ENCODE results near the gene RNF44.
"Not testable (repeated sequence)": the region's sequence is repeated elsewhere in the genome, so short reads cannot be mapped to it uniquely, and the experiment has no call there.

RNF44 gene

DNA sequence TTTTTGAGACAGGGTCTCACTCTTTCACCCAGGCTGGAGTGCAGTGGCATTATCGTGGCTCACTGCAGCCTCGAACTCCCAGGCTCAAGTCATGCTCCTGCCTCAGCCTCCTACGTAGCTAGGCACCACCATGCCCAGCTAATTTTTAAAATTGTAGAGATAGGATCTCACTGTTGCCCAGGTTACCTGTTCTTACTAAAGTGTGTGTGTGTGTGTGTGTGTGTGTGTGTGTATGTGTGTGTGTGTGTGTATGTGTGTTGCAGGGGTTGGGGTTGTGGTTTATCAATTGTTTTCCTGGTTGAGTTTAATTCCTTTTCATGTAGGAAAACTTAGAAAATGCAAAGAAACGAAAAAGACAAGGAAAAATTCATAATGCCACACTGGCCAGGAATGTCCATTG lies 21.8 kb downstream of the RNF44 start:
- DNase-seq = no peak

DNA sequence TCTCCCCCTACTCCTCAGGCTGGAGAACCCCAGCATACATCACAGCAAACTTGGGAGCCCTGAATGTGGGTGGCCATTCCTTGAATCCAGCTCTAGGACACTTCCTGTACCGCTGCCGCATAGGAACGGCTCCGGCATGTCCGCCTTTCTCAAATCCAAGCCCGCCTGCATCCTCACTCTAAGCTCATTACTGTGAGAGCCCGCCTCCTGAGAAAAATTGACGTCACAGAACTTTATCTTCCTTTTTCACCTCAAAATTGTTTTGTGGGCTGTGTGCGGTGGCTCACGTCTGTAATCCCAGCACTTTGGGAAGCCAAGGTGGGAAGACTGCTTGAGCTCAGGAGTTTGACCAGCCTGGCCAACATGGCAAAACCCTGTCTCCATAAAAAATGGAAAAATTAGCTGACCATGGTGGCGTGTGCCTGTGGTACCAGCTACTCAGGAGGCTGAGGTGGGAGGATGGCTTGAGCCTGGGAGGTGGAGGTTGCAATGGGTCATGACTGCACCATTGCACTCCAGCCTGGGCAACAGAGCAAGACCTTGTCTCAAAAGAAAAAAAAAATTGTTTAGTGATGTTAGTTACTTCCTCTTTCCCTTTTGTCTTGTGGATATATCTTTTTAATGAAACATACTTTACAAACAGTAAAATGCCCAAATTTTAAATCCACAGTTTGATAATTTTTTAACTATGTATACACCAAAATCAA lies 22.8 kb downstream of the RNF44 start:
- DNase-seq = no peak

DNA sequence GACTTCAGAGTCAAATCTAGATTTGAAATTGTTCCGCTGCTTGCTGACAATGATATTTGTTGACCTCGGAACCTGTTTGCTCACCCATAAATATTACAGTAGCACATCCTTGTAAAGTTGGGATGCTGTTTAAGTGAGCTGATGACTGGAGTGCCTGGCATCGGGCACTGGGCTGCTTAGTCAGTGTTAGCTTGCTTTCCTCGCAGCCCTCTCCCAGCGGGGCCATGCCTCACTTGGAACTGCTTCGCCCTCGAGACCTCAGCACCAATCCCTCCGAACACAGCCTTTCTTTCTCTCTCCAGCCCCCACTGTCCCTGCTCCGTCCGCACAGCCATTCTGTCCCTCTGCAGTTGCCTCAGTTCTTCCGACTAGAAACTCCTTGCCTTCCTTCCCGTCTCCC lies 23.4 kb downstream of the RNF44 start:
- DNase-seq = no peak

DNA sequence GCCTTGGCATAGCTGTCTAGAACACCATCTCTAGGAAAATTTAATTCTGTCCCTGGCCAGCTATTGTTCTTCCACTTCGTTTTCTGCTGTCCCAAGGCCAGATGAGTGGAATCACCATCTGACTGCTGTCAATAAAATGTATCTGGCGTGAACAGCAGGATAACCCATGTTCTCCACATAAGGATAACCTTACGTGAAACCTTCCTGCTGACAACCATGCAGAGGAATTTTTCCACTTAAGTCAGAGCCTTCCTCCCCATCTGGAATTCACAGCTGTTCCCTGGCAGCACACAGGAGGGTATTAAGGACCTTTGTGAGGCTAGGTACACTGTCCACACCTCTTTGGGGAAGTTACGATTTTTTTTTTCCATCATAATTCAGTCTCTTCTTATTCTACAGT lies 28.6 kb downstream of the RNF44 start:
- no peak for DNase-seq

DNA sequence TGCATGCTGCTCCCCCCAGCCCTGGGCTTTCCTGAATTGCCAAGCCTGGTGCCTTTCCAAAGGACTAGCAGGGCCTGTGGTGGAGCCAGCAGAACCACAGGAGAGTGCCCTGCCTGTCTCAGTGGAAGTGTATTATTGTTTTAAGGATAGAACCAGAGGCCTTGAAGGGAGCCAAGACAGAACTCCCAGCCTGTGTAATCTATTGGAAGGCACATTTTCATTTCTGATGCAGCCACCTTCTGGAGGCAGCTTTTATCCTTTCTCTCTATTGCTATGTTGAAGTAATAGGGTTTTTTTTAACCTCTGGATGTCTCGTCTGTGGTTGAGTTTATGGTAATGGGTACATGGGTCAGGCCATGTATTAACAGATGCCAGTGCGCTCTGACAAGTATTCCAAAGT lies 29.3 kb downstream of the RNF44 start:
- DNase-seq = no peak

DNA sequence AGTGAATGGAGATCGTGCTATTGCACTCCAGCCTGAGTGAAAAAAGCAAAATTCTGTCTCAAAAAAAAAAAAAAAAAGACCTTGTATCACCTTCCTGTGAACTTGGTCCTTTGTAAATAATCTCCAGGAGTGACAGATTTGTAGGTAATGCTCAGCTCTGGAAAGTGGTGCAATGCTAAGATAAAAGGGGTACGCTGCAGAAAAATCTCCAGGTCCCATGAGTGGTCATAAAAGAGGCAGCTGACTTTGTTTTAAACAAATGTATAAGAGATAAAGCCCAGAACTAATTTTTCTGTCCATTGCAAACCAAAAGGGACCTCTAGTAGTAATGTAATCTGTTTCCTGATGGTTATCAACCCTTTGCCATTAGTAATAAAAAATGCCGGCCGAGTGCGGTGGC lies 33.7 kb downstream of the RNF44 start:
- DNase-seq = no peak

DNA sequence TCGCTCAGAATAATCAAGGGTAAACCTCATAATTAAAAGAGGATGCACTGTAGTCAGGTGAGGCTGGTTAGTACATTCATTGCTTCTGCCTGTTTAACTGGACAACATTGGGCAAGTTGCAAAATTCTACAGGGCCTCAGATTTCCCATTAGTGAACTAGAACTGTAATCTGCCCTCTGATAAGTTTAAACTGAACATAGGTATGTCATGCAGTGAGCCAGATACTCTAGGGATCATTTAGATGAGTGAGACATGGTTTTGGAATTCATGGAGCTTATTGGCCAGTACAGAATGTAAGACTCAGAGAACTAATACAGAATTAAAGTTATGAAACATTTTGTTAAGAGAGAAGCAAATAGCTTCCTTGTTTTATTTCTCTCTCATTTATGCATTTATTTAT lies 35.9 kb downstream of the RNF44 start:
- no peak for DNase-seq

DNA sequence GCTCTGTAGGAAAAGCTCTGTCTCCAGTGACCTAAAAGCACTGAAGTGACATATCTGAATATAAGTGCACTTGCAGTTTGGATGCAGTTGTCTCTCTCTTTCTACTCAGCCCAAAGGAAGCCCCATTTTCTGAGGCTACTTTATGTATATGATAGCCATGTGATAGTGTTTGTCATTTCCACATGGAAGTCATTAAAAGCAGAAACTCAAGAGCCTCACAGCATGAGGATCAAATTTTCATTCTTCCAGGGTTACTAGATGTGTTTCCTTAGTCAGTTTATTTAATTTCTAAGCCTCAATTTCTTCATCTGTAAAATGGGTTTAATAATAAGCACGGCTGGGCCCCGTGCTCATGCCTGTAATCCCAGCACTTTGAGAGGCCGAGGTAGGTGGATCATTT lies 36.7 kb downstream of the RNF44 start:
- DNase-seq = no peak

DNA sequence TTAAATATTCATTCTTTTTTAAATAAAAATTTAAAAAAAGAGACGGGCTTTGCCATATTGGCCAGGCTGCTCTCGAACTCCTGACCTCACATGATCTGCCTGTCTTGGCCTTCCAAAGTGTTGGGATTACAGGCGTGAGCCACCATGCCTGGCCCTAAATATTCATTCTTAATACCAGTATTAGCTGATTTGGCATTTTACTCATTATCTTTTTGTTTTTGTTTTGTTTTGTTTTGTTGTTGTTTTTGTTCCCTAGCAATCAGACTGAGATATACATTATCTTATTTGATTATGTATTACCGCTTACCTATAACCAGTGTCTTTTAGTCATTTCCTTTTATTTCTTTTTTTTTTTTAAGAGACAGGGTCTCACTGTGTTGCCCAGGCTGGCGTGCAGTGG lies 37.9 kb downstream of the RNF44 start:
- no peak for DNase-seq

DNA sequence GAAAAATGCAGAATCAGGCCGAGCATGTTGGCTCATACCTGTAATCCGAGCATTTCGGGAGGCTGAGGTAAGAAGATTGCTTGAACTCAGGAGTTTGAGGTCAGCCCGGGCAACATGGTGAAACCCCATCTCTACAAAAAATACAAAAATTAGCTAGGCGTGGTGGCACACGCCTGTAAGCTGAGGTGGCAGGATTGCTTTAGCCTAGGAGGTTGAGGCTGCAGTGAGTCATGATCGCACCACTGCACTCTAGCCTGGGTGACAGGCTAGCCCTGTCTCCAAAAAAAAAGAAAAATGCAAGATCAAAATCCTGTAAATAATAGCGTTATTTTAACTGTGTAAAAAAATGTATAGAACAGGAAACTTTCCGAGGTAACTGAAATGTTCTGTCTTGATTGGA lies 39.4 kb downstream of the RNF44 start:
- DNase-seq = no peak

DNA sequence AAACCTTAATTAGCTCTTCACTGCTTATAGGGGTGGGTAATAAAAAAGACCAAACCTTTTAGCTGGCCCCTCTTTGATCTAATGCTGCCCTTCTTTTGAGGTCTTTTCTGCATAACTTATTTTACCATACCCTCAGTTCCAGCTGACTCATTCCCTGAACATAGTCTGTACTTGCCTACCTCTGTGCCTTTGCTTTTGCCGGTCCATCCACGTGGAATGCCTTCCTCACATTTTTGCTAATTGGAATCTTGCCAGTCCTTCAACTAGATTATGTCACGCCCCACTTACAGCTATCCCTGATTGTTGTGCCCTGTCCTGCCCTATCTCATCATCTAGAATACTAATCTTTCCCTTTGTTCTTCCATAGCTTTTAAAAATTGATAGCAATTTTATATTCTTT lies 44.8 kb downstream of the RNF44 start:
- DNase-seq = no peak

DNA sequence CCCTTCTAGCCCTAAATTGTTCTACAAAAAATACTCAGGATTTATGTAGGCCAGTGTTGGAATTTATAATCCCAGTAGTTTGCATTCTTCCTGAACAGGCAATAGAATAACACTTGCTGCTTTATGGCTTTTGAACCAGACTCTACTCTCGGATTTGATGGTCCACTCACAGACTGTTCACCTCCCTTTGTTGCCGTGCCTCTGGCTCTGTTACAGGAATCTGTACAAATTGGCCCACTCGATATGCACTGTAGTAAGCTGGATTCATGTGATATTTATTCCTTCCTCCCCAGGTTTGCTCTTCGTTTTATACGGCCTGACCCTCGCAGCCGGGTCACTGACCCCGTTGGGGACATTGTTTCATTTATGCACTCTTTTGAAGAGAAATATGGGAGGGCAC lies 45.3 kb downstream of the RNF44 start:
- DNase-seq = no peak

DNA sequence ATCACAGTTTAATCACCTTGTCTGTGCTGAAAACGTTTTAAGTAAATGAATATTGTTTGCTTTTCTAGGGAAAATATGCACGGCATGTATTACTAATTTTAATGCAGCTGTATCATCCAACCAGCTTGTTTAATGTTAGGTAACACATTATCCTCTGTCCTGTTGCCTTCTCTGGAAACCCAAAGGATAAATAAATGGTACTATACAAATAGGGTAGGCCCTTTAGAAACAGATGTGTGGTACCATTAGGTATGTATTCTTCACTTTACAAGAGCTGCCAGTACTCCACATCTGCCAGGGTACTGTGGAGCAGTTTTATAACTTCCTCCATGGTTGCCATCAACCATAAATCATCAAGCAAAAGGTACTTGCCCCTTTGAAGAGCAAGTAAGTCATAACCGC lies 46.1 kb downstream of the RNF44 start:
- DNase-seq = no peak

DNA sequence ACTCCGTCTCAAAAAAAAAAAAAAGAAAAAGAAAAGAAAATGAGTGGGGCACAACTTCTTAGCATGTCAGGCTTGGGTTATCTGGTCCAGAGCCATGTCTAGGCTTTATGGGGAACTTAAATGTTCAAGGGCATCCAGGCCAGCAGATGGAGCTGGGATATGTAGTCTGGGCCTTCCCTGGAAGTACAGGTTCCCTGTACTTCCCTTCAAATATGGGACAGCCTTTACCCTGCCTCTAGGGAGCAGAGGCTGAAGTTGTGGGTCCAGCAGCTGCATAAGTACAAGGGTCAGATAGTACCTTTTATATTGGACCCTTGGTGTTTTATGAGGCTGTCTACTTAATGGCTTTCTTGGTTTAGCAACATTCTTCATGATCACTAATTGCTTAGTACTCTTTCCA lies 46.9 kb downstream of the RNF44 start:
- DNase-seq = no peak

DNA sequence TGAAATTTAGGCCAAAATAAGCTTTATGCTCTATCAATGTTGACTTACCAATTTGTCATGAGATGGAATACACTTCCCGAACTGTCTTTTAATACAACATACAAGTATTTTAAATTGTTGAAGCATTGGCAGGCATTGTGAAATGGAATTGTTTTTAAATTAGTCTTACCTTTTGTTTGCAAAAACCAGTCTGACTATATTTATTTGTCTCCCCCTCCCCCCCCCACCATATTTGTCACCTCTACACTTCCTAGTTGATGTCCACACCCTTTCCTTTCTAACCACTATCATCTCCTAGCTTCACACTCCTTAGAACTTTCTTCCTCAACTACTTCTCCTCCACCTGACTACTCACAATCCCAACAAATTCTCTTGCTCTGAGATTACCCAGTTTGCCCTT lies 48.1 kb downstream of the RNF44 start:
- no peak for DNase-seq

DNA sequence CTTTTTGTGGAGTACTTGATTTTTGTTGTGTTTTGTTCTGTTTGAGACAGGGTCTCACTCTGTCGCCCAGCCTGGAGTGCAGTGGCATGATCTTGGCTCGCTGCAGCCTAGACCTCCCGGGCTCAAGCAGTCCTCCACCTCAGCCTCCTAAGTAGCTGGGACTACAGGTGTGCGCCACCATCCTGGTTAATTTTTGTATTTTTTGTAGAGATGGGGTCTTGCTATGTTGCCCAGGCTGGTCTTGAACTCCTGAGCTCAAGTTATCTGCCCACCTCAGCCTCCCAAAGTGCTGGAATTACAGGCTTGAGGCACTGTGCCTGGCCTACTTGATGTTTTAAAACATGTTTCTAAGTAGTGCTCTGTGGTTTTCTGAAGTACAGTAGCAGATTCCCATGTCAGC lies 50.0 kb downstream of the RNF44 start:
- DNase-seq = not testable (repeated sequence)

DNA sequence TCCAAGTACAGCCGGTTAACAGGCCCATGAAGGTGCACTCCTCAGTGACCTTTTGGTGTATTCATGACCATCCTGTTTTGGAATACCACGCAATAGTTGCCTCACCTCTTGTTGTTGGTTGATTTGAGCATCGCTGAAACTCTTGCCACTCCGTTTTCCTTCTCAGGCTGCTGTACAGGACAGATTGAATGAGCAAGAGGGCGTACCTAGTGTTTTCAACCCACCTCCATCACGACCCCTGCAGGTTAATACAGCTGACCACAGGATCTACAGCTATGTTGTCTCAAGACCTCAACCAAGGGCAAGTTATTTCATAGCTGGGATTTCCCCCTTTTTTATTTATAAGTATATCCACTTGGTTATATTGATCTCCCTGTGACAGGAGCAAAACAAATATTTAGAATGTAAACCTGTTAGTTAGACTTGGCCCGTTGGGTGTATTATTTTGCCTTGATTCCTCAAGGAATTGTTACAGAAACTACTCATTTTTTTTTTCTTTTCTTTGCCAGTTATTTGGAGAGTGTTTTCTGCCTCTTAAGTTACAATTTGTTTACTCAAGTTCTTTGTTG lies 50.9 kb downstream of the RNF44 start:
- no peak for DNase-seq

DNA sequence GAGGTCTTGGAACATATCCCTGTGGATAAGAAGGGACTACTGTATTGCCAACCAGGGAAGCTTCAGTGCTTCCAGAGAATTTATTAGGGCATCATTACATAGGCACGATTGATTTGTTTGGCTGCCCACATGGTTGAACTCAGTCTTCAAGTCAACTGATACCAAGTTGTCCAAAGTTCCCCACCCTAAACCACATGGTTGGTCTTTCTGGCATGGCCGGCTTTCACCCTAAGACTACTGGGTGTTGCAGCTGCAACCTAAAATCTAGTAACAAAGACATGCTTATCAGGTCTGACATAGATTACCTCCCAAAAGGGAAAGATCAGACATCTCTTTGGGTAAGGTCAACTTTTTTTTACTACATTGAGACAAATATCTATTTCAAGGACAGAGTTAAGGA lies 52.0 kb downstream of the RNF44 start:
- DNase-seq = no peak

DNA sequence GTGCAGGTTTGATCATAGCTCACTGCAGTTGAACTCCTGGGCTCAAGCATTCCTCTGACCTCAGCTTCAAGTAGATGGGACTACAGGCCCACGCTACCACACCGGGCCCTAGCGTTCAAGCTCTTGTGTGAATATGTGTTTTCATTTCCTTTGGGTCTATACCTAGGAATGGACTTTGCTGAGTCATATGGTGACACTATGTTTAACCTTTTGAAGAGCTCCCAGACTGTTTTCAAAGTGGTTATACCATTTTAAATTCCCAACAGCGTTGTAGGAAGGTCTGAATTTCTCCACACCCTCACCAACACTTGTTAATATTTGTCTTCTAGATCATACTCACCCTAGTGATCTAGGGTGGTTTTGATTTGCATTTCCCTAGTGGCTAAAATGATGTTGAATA lies 55.5 kb downstream of the RNF44 start:
- no peak for DNase-seq

Data from 8988T (cell line).